Erythroblast (primary cell): ENCODE data around the gene FAM53C.
"Not testable (repeated sequence)": the region's sequence is repeated elsewhere in the genome, so short reads cannot be mapped to it uniquely, and the experiment has no call there.

ENCODE experiments used
- GATA1 ChIP-seq: IDR thresholded peaks from 2 replicates; pipeline ENCODE4 v1.6.1; 2011; ENCODE audit warnings: low read depth, mild to moderate bottlenecking, control low read depth, low read length, moderate library complexity
- POLR2A ChIP-seq: IDR thresholded peaks from 2 replicates; pipeline ENCODE4 v1.6.1; 2011; ENCODE audit warnings: mild to moderate bottlenecking, low read length

GRCh38 chr5:138318211-138318610 lies 19.9 kb upstream of the FAM53C start:
- TF ChIP-seq POLR2A, GATA1: not testable (repeated sequence)
